SH-SY5Y (cell line): ENCODE results near the gene SETD5.

Source experiments
- GATA2 ChIP-seq: IDR thresholded peaks from 2 replicates; pipeline ENCODE4 v1.6.1; 2011; ENCODE audit warnings: mild to moderate bottlenecking, low read depth, low read length
- GATA3 ChIP-seq: IDR thresholded peaks from 2 replicates; pipeline ENCODE4 v1.6.1; 2011; ENCODE audit warnings: low read depth, mild to moderate bottlenecking, low read length, moderate library complexity

SETD5 gene

GRCh38 chr3:9398700-9399336 is 1.4 kb downstream of the SETD5 start:
- no peak for TF ChIP-seq GATA3
- no peak for TF ChIP-seq GATA2

- no peak for TF ChIP-seq GATA2
- no peak for TF ChIP-seq GATA3
Measured at GRCh38 chr3:9399337-9399703, 1.9 kb downstream of the SETD5 start.

- TF ChIP-seq GATA2 (no peak), GATA3 (no peak)
Measured at GRCh38 chr3:9399746-9400145, 2.3 kb downstream of the SETD5 start.

GRCh38 chr3:9400616-9401015 is 3.2 kb downstream of the SETD5 start:
- no peak for TF ChIP-seq GATA2
- no peak for TF ChIP-seq GATA3

- TF ChIP-seq GATA2: no peak
- no peak for TF ChIP-seq GATA3
Measured at GRCh38 chr3:9401986-9402385, 4.6 kb downstream of the SETD5 start.

GRCh38 chr3:9402410-9403228 is 5.2 kb downstream of the SETD5 start:
- TF ChIP-seq GATA3 (no peak), GATA2 (no peak)

- no peak for TF ChIP-seq GATA2
- no peak for TF ChIP-seq GATA3
Measured at GRCh38 chr3:9403463-9403862, 6.0 kb downstream of the SETD5 start.

- TF ChIP-seq GATA3 (no peak), GATA2 (no peak)
Measured at GRCh38 chr3:9404680-9405079, 7.3 kb downstream of the SETD5 start.

GRCh38 chr3:9405756-9406155 is 8.3 kb downstream of the SETD5 start:
- TF ChIP-seq GATA3: no peak
- no peak for TF ChIP-seq GATA2

GRCh38 chr3:9406856-9407626 is 9.6 kb downstream of the SETD5 start:
- TF ChIP-seq GATA3 (no peak), GATA2 (no peak)

- TF ChIP-seq GATA3: no peak
- no peak for TF ChIP-seq GATA2
Measured at GRCh38 chr3:9408061-9408460, 10.6 kb downstream of the SETD5 start.

- TF ChIP-seq GATA3: no peak
- no peak for TF ChIP-seq GATA2
Measured at GRCh38 chr3:9408546-9408945, 11.1 kb downstream of the SETD5 start.

GRCh38 chr3:9409981-9410854 is 12.8 kb downstream of the SETD5 start:
- TF ChIP-seq GATA3 (no peak), GATA2 (no peak)

- no peak for TF ChIP-seq GATA2
- TF ChIP-seq GATA3: no peak
Measured at GRCh38 chr3:9411302-9411701, 13.9 kb downstream of the SETD5 start.

GRCh38 chr3:9412293-9412692 is 14.9 kb downstream of the SETD5 start:
- TF ChIP-seq GATA2: no peak
- no peak for TF ChIP-seq GATA3
